ENCODE results near the gene AMBRA1.

Gene AMBRA1

GRCh38 chr11:46593550-46594373, at the start of gene AMBRA1:
Gene AMBRA1, minus strand, starts transcription at chr11:46594023. Its CDS starts 45,643 bp downstream, at chr11:46548380.
- DNase-seq, result peak; percentile 94

DNA sequence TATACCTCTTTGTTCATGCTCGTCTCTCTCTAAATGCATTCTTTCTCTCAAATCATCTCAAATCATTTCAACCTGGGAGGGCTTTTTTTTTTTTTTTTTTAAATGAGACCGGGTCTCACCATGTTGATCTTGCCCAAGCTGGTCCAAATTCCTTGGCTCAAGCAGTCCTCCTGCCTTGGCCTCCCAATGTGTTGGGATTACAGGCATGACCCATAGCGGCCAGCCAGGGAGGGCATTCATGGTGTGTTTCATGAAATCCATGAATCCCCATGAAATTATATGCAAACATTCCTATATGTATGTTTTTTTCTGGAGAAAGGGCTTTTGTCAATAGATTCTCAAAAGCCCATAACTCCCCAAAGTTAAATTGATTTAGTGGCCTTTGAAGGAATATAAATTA, 49.7 kb upstream of the AMBRA1 start:
- no peak for DNase-seq

GRCh38 chr11:46642627-46643335, 49.0 kb upstream of the AMBRA1 start:
- DNase-seq, result no peak

- no peak for DNase-seq
Observed at GRCh38 chr11:46641639-46642038, 47.8 kb upstream of the AMBRA1 start.

DNA sequence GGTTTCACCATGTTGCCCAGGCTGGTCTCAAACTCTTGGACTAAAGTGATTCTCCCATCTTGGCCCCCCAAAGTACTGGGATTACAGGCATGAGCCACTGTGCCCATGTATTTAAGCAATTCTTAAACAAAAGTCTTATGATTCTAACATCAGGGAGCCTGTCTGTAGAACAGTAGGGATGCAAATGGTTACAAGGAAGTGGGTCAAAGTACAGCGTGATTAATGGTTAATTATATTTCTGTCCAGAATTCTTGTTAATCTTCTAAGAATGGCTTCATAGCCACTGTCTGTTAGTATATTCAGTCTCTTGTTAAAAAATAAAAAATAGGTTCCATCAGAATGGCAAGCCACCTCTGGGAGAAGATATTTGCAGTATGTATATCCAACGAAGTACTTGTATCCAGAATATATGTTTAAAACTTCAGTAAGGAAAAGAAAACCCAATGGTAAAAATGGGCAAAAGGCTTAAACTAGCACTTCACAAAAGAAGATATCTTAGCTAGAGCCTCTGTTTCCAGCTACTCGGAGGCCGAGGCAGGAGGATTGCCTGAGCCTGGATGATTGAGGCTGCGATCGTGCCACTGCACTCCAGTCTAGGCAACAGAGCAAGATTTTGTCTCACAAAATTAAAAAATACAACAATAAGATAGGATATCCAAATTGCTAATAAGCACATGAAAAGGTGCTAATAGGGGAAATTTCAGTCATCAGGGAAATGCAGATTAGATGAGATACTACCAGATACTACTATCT, 46.4 kb upstream of the AMBRA1 start:
- no peak for DNase-seq

DNA sequence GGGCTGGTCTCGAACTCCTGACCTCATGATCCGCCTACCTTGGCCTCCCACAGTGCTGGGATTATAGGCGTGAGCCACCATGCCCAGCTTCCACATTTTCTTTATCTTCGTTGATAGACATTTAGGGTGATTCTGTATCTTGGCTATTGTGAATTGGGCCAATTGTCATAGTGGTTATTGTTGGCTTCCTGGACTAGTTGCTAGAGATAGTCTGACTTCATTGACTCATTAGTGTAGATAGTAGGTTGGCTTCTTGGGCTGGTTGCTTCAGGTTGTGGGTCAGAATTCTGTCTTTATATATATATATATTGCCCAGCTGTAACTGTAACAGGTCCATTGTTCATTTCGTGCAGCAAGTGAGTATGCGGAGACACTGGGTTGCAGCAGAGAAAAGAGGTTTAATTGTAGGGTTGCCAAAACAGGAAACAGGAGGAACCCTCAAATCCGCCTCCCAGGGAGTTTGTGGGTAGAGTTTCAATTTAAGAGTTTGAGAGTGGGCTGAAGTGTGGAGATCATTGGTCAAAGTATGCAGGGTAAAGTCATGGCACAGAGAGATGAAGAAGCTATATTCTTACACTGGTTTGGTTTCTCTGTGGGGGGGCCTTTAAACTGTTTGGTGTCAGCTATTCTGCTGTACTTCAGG, 45.5 kb upstream of the AMBRA1 start:
- no peak for DNase-seq

DNA sequence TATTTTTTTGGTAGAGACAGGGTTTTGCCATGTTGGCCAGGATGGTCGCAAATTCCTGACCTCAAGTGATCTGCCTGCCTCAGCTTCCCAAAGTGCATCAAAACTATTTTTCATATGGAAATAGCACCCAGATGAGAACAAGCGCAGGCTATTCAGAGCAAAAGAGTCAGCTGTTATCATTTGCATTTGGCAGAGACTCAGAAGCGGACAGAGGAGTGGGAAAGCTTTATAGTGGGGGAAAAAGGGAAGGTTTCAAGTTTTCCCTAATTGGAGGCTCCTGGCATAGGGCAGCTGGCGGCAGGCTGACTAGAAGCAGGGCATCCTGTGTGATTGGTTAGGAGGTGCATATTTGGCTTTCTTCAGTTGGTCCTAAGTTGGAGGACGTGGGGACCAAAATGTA, 43.7 kb upstream of the AMBRA1 start:
- no peak for DNase-seq

- DNase-seq, result no peak
Observed at GRCh38 chr11:46635557-46636139, 41.8 kb upstream of the AMBRA1 start.

DNA sequence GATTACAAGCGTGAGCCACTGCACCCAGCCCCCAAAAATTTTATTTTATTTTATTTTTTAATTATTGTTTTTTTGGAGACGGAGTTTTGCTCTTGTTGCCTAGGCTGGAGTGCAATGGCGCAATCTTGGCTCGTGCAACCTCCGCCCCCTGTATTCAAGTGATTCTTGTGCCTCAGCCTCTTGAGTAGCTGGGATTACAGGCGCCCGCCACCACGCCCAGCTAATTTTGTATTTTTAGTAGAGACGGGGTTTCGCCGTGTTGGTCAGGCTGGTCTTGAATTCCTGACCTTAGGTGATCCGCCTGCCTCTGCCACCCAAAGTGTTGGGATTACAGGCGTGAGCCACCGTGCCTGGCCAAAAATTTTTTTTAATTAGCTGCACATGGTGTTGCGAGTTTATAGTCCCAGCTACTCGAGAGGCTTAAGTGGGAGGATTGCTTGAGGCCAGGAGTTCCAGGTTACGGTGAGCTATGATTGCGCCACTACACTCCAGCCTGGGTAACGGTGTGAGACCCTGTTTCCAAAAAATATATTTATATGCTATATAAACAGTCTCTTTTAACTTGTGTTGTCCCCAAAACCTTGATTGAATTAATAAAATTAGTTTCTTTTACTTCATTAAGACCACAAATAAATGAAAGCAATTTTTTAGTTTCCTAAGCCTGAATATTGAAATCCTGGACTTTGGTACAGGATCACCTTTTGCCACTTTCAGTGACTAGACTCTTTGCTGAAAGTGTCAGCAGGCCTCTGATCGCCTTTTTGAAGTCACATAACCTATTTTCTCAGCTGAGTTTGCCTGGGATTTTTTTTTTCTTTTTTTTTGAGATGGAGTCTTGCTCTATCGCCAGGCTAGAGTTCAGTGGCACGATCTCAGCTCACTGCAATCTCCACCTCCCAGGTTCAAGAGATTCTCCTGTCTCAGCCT, 39.7 kb upstream of the AMBRA1 start:
- DNase-seq, result no peak

DNA sequence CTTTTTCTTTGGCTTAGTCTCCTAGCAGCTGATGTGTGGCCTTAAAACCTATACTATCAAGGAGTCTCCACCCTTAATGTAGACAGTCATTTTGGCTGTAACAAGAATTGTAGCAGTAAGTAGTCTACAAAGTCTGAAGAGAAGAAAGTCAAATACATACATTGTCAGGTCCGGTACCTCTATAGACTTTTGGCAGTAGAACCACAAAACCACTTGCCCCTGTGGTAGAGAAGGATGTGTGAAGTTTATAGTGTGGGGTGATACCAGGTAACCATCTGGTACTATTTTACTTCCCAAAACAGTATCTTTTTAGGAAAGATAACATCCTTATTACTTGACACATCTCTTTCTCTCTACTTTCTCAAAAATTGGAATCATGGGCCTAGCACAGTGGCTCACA, 38.7 kb upstream of the AMBRA1 start:
- no peak for DNase-seq

GRCh38 chr11:46631676-46632075, 37.9 kb upstream of the AMBRA1 start:
- DNase-seq, result no peak

DNA sequence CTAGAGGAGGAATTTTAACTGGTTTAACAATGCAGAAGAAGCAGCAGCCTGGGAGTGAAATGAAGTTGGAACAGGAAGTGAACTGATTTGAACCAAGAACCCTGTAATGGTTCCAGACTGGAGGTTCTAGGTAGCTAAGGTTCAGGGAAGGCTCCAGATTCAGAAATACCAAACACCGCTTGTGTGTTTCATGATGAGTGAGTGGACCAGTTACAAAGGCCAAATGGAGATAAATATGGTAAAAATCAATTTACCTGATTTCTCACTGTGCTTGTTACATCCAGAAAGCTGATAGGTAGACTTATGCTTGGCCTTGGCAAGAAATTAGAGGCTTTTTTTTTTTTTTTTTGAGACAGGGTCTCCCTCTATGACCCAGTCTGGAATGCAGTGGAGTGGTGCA, 36.4 kb upstream of the AMBRA1 start:
- no peak for DNase-seq

DNA sequence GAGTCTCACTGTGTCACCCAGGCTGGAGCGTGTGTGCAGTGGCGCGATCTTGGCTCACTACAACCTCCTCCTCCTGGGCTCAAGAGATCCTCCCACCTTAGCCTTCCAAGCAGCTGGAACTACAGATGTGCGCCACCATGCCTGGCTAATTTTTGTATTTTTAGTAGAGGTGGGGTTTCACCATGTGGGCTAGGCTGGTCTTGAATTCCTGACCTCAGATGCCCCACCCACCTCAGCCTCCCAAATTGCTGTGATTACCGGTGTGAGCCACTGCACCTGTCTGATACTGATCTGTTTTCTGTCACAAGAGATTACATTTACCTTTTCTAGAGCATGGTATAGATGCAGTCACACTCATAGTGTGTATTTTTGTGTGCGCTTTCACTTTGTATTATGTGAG, 35.1 kb upstream of the AMBRA1 start:
- DNase-seq, result no peak

- DNase-seq, result no peak
Observed at GRCh38 chr11:46625406-46625805, 31.6 kb upstream of the AMBRA1 start.

DNA sequence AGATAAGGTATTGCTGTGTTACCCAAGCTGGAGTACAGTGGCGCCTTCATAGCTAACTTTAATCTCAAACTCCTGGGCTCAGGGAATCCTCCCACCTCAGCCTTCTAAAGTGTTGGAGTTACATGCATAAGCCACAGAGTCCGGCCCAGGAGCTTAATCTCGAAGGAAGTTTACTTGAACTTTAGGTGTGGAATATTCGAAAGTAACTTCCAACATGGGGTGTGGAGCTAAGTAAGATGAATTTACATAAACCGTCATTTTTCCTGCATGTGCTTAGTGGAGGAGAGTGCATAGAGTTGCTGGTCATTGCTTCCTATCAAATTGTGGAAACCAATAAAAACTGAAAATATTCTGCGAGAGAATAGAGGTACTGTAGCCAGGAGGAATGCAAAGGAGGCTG, 25.0 kb upstream of the AMBRA1 start:
- no peak for DNase-seq

- DNase-seq, result no peak
Observed at GRCh38 chr11:46617972-46618314, 24.1 kb upstream of the AMBRA1 start.

- peak; percentile 96 for DNase-seq
Observed at GRCh38 chr11:46617134-46617971, 23.5 kb upstream of the AMBRA1 start, which contains the start of the genes ATG13 and HARBI1. Gene ATG13, plus strand, starts transcription at chr11:46617553. Its CDS starts 26,739 bp downstream, at chr11:46644292. Gene HARBI1, minus strand, starts transcription at chr11:46617227. Its CDS starts 990 bp downstream, at chr11:46616237.

- no peak for DNase-seq
Observed at GRCh38 chr11:46616551-46617133, 22.8 kb upstream of the AMBRA1 start.

DNA sequence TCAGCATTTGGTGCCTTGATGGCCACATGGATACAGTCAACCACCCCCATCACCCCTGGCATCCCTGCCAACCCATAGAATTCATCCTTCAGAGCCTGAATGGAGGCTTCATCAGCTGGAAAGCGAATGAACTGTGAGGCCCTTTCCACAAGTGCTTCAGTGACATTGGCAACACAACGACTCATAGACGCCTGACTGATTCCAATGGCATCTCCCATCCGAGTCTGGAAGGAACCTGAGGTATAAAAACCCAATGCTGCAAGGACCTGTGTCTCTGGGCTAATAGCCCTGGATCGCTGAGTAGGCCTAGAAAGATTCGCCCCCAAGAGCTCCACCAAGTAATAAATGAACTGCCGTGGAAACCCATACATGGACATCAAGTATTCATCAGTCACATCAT, 21.9 kb upstream of the AMBRA1 start:
- DNase-seq, result no peak

- no peak for DNase-seq
Observed at GRCh38 chr11:46612326-46612725, 18.5 kb upstream of the AMBRA1 start.
